GM18858 (cell line): ENCODE results near the gene NAGA.
"Not testable (repeated sequence)": the region's sequence is repeated elsewhere in the genome, so short reads cannot be mapped to it uniquely, and the experiment has no call there.

Experiments
- ATAC-seq: cut with Tn5 transposase; IDR thresholded peaks from one replicate; pipeline ENCODE4 v1.9.1; 2021; ENCODE audit not compliant: unreplicated experiment

Gene NAGA

GRCh38 chr22:42076764-42077485 lies 6.3 kb upstream of the NAGA start:
- no peak for ATAC-seq

- no peak for ATAC-seq
These were observed 4.4 kb upstream of the NAGA start for GRCh38 chr22:42074846-42075676.

- no peak for ATAC-seq
These were observed 3.7 kb upstream of the NAGA start, which contains the start of gene PHETA2 for GRCh38 chr22:42074132-42074811. Gene PHETA2, plus strand, starts transcription at chr22:42074248. Its CDS starts 3,046 bp downstream, at chr22:42077294.

GRCh38 chr22:42073621-42074041 lies 3.0 kb upstream of the NAGA start:
- ATAC-seq, result no peak

- ATAC-seq, result no peak
These were observed 2.2 kb upstream of the NAGA start for GRCh38 chr22:42072606-42073330.

GRCh38 chr22:42071508-42071907 lies 896 bp upstream of the NAGA start:
- ATAC-seq, result not testable (repeated sequence)

GRCh38 chr22:42069801-42070516 lies 653 bp downstream of the NAGA start:
- ATAC-seq, result no peak

GRCh38 chr22:42068291-42068690 lies 2.3 kb downstream of the NAGA start:
- ATAC-seq, result no peak

GRCh38 chr22:42067671-42068251 lies 2.9 kb downstream of the NAGA start:
- no peak for ATAC-seq

GRCh38 chr22:42066937-42067336 lies 3.7 kb downstream of the NAGA start:
- no peak for ATAC-seq

- ATAC-seq, result no peak
These were observed 4.4 kb downstream of the NAGA start for GRCh38 chr22:42066126-42066761.

GRCh38 chr22:42065438-42066125 lies 5.0 kb downstream of the NAGA start:
- no peak for ATAC-seq

- ATAC-seq, result no peak
These were observed 6.0 kb downstream of the NAGA start for GRCh38 chr22:42064629-42065028.

GRCh38 chr22:42062506-42063170 lies 8.0 kb downstream of the NAGA start:
- no peak for ATAC-seq

GRCh38 chr22:42061041-42061440 lies 9.6 kb downstream of the NAGA start:
- ATAC-seq, result no peak

GRCh38 chr22:42060489-42060888 lies 10.1 kb downstream of the NAGA start:
- ATAC-seq, result no peak

GRCh38 chr22:42056757-42057511 lies 13.7 kb downstream of the NAGA start:
- ATAC-seq, result no peak

- no peak for ATAC-seq
These were observed 17.8 kb downstream of the NAGA start for GRCh38 chr22:42052765-42053164.
